ENCODE measurements around the gene GALNT16.
"Not testable (repeated sequence)": the region's sequence is repeated elsewhere in the genome, so short reads cannot be mapped to it uniquely, and the experiment has no call there.

GALNT16 gene

DNA sequence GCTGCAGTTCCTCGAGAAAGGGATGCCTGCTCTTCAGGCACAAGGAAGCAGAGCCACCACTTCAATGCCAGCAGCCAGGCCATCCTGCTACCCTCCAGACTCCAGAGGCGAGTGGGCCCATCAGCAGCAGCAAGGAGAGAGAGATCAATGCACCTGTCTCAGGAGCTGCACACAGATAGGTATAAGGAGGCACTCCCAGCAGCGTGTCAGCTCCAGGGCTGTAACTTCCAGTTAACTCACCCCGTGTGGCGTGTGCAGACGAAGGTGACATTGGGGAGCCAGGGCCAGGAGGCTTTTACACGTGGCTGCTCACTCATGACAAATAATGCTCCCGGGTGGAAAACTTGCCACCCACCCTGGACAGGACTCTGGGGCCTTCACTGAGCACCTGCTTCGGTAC, 24.2 kb downstream of the GALNT16 start:
- Mint-ChIP-seq H3K4me1 (no peaks in the 10 kb centered on the region), H3K36me3 (no peaks in the 10 kb centered on the region), H3K4me3 (no peak overlapping the region), H3K27ac (no peak overlapping the region), H3K9me3 (no peaks in the 10 kb centered on the region), H3K27me3 (peaks cover 17% of the 10 kb centered on the region)
- peak; percentile 14 for DNase-seq
- CTCF ChIA-PET: no interaction called here

DNA sequence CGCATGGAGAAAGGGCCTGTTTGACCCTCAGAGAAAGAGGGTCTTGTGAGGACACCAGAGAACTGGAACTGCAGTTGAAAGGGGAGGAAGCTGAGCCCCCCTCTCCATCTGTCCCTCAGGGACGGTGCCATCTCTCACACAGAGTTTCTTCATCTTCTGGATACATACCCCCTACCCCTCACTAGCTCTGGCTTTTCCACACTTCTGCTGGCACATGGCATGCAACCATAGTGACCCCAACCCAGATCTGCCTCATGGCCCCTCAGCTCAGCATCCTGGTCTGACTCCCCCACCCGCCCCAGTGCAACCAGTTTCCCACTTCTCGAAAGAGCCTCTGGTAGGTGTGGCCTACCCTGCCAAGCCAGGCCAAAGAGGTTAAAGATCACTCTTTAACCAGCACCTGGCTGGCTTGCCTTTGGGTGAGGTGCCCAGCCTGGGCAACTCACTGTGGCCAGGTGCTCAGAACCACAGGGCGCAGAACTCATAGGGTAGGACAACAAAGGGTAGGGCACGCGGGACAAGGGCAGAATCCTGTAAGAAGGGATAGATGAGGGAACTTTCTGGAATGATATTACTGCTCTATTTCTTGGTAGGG, 25.8 kb downstream of the GALNT16 start:
- DNase-seq: peak; percentile 15
- Mint-ChIP-seq H3K4me3 (no peak overlapping the region), H3K27me3 (peaks cover 17% of the 10 kb centered on the region), H3K27ac (no peak overlapping the region), H3K4me1 (no peaks in the 10 kb centered on the region), H3K9me3 (no peaks in the 10 kb centered on the region), H3K36me3 (no peaks in the 10 kb centered on the region)
- CTCF ChIA-PET: no interaction called here

DNA sequence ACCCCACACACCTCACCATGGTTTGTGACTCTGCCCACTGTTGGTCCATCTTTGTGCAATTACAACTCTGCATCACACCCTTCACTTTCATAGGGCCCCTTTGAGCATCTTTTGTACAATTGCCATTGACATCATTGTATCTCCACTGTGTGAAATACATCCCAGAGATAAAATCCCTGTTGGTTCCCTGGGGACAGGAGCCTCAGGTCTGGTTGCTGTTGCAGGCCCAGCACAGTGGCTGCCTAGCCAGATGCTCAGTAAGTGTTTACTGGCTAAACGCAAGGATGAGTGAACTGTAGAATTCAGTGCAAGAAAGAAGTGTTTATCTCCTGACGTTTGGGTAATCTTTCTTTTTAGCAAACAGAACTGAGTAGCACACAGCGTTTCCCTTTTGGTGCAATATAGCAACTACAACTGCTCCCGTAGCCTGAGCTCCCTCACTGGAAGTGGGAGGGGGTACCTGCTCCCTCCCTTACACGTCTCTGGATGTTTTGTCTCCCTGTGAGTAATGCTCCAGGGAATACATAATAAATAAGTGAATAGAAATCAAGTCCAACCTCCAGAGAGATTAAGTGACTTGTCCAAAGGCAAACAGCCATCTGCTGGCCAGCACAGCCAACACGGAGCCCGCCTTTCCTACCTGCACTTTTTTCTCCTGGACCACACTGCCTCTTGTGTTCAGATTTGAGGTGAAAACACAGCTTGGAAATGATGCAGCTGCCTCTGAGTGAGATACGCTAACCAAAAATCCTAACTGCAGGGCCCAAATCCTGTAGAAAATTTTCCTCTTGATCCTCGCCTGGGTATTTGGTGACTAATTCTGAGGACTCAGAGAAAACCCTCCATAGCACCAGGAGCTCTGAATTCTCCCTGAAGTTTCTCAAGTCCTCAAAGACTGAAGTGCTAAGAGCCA, 27.4 kb downstream of the GALNT16 start:
- H3K9me3 Mint-ChIP-seq: no peaks in the 10 kb centered on the region
- H3K36me3 Mint-ChIP-seq: no peaks in the 10 kb centered on the region

DNA sequence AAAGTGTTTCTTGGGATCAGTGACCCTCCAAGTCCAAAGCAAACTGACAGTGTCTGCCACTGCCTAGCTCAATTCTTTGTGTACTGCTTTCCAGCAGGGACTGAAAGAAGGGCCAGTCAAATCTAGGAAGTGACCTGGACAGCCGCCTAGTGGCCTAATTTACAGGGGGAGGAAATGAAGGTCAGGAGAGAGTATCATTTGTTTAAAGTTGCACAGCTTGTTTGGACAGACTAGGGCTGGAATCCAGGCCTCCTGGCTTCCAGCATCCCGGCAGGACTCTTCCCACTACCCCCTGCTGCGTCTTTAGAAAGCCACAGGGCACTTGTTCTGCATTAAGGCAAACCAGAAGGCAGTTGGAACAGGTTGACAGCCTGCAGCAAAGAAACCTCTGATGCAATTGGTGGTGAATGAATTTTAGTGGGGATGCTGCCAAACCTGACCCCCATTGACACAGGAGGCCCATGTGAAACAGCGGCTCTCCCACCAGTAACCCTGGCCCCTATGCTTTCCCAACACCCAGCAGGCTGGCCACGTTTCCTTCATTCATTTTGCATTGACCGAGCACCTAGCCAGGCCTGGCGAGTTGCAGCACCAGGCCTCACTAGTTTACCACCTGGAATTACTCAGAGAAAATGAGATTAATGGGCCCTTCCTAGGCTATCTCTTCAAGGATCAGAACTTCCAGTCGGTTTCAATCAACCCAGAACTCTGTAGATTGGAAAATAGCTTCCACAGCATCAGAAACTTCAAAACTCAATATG, 28.2 kb downstream of the GALNT16 start:
- H3K27me3 Mint-ChIP-seq: peaks cover 18% of the 10 kb centered on the region
- no peaks in the 10 kb centered on the region for H3K36me3 Mint-ChIP-seq
- DNase-seq: peak; percentile 11
- H3K4me1 Mint-ChIP-seq: no peaks in the 10 kb centered on the region
- no peaks in the 10 kb centered on the region for H3K9me3 Mint-ChIP-seq
- CTCF ChIA-PET: interaction anchor here (0.6 kb wide), 1 partner anchor 85 kb away, joined by 3 read pairs; no protein-coding TSS in a partner anchor
- H3K27ac Mint-ChIP-seq: no peak overlapping the region
- H3K4me3 Mint-ChIP-seq: no peak overlapping the region

More for the DNA sequence above, 27.4 kb downstream of the GALNT16 start:
- Mint-ChIP-seq H3K27me3 (peaks cover 15% of the 10 kb centered on the region), H3K4me3 (no peak overlapping the region), H3K4me1 (no peaks in the 10 kb centered on the region), H3K27ac (no peak overlapping the region)
- CTCF ChIA-PET: no interaction called here
- DNase-seq: peak; percentile 9

DNA sequence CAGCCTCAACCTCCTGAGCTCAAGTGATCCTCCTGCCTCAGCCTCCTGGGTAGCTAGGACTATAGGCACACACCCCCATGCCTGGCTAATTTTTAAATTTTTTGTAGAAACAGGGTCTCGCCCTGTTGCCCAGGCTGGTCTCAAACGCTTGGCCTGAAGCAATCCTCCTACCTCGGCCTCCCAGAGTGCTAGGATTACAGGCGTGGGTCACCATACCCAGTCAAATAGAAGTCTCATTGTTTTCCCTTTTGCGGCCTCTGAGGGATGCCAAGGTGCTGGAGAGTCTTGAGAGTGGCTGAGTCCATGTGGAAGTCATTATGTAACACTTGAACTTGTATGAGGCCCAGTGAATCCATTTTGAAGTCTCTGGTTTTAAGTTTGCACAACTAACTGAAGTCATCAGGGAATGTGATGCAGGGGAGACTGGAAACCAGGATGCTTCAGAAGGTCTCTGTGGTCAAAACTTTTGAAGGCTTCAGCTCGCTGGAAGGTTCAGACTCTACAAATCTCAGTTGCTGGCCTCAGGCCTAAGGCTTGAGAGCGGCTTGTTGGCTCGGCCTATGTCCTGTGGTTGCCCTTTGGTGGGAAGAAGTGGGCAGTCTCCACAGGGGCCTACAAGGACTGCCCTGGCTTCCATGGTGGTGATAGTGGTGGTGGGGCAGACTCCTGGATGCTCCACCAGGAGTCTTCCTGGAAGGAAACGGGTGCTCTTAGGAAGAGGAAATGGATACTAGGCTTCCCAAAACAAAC, 29.2 kb downstream of the GALNT16 start:
- Mint-ChIP-seq H3K27ac (no peak overlapping the region), H3K9me3 (no peaks in the 10 kb centered on the region), H3K36me3 (no peaks in the 10 kb centered on the region), H3K27me3 (peaks cover 18% of the 10 kb centered on the region), H3K4me3 (no peak overlapping the region), H3K4me1 (no peaks in the 10 kb centered on the region)
- peak; percentile 10 for DNase-seq
- CTCF ChIA-PET: no interaction called here

DNA sequence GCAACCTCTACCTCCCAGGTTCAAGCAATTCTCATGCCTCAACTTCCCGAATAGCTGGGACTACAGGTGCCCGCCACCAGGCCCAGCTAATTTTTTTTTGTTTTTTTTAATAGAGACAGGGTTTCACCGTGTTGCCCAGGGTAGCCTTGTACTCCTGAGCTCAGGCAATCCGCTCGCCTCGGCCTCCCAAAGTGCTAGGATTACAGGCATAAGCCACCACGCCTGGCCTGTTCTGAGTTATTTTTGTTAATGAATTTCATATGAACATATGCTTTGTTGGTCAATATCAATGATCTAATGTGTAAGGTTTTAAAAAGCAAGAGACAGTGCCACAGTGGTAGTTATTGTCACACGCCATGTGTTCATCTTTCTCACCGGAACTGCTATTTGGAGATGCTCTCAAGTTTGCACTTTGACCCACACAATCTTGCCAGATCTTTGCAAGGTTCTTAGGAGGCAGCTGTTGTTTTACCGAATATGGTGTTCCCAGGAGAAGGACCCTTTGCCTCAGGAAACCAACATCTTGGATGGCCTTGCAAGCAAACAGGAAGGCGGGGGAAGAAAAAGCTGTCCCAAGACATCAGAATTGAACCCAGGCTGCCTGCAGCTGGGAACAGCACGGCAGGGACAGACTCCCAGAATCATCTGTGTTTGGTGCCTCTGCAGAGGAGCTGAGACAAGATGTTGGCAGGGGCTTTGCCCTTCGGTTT, 30.0 kb downstream of the GALNT16 start:
- no peak overlapping the region for H3K27ac Mint-ChIP-seq
- CTCF ChIA-PET: no interaction called here
- peak; percentile 0 for DNase-seq
- H3K36me3 Mint-ChIP-seq: no peaks in the 10 kb centered on the region
- H3K9me3 Mint-ChIP-seq: no peaks in the 10 kb centered on the region
- H3K27me3 Mint-ChIP-seq: peaks cover 18% of the 10 kb centered on the region
- H3K4me1 Mint-ChIP-seq: no peaks in the 10 kb centered on the region
- H3K4me3 Mint-ChIP-seq: no peak overlapping the region

DNA sequence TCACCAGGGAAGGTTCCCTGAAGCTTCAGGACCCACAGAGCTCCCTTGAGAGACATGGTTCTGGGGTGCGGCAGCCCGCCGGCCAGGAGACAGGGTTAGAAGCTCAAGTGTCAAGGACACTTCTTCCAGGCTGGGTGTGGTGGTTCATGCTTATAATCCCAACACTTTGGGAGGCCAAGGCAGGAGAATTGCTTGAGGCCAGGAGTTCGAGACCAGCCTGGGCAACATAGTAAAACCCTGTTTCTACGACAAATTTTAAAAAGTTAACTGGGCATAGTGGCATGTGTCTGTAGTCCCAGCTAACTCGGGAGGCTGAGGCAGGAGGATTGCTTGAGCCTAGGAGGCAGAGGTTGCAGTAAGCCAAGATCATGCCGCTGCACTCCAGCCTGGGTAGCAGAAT, 30.9 kb downstream of the GALNT16 start:
- H3K4me1 Mint-ChIP-seq, H3K36me3 Mint-ChIP-seq, H3K9me3 Mint-ChIP-seq, H3K4me3 Mint-ChIP-seq, H3K27ac Mint-ChIP-seq: not testable (repeated sequence)
- CTCF ChIA-PET: interaction anchor here (1.2 kb wide), 1 partner anchor 161 kb away, joined by 3 read pairs; no protein-coding TSS in a partner anchor
- DNase-seq: peak; percentile 1
- peaks cover 15% of the 10 kb centered on the region for H3K27me3 Mint-ChIP-seq

DNA sequence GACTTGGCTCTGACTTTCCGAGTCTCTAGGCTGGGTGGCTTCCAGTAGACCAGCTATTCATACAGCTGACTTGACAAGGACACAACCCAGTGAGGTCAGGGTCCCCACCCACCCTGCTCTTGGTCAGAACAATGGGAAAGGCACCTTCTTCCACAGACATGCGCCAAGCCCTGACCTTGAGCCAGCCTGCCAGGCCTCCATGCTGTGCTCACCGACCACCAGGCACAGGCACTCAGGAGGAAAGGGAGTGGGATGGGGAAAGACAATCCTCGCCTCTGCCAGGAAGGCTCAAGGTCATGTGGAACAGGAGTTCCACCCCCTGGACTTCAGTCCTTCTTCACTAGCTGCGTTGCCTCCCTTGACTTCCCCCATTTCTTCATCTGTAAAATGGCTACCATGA, 31.4 kb downstream of the GALNT16 start:
- no peaks in the 10 kb centered on the region for H3K9me3 Mint-ChIP-seq
- H3K27me3 Mint-ChIP-seq: peaks cover 18% of the 10 kb centered on the region
- no peaks in the 10 kb centered on the region for H3K36me3 Mint-ChIP-seq
- no peaks in the 10 kb centered on the region for H3K4me1 Mint-ChIP-seq
- CTCF ChIA-PET: interaction anchor here (1.2 kb wide), 1 partner anchor 162 kb away, joined by 3 read pairs; no protein-coding TSS in a partner anchor
- no peak overlapping the region for H3K27ac Mint-ChIP-seq
- no peak for DNase-seq
- no peak overlapping the region for H3K4me3 Mint-ChIP-seq

DNA sequence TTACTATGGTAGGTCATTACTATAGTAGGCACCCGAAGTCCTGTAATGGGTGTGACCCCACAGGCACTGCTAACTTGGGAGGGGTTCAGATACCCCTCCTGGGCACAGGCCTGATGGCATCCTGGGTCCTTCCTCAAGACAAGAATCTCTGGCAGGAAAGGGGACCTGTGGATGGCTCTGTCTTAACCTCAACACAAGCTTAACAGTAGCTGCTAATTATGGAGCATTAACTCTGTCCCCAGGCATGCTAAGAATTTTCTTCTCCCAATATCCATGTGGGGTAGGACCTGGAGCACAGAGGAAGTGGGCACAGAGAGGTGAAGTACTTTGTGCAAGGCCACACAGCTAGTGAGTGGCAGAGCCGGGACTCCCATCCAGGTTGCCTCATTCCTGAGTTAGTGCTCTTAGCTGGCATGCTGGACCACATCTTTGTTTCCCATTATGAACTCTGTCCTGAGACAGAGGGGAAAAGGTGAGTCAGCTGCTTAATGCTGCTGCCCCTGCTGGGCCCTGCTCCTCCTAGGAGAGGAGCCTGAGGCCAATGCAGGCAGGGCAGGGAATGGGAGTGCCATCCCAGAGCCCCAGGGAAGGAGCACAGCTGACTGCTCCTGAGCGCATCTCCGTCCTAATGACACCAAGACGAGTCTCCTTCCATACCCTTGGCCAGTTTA, 32.1 kb downstream of the GALNT16 start:
- DNase-seq: peak; percentile 4
- H3K9me3 Mint-ChIP-seq: no peaks in the 10 kb centered on the region
- no peak overlapping the region for H3K4me3 Mint-ChIP-seq
- no peak overlapping the region for H3K27ac Mint-ChIP-seq
- H3K27me3 Mint-ChIP-seq: peaks cover 15% of the 10 kb centered on the region
- H3K4me1 Mint-ChIP-seq: no peaks in the 10 kb centered on the region
- CTCF ChIA-PET: interaction anchor here (1.2 kb wide), 1 partner anchor 162 kb away, joined by 3 read pairs; no protein-coding TSS in a partner anchor
- no peaks in the 10 kb centered on the region for H3K36me3 Mint-ChIP-seq

DNA sequence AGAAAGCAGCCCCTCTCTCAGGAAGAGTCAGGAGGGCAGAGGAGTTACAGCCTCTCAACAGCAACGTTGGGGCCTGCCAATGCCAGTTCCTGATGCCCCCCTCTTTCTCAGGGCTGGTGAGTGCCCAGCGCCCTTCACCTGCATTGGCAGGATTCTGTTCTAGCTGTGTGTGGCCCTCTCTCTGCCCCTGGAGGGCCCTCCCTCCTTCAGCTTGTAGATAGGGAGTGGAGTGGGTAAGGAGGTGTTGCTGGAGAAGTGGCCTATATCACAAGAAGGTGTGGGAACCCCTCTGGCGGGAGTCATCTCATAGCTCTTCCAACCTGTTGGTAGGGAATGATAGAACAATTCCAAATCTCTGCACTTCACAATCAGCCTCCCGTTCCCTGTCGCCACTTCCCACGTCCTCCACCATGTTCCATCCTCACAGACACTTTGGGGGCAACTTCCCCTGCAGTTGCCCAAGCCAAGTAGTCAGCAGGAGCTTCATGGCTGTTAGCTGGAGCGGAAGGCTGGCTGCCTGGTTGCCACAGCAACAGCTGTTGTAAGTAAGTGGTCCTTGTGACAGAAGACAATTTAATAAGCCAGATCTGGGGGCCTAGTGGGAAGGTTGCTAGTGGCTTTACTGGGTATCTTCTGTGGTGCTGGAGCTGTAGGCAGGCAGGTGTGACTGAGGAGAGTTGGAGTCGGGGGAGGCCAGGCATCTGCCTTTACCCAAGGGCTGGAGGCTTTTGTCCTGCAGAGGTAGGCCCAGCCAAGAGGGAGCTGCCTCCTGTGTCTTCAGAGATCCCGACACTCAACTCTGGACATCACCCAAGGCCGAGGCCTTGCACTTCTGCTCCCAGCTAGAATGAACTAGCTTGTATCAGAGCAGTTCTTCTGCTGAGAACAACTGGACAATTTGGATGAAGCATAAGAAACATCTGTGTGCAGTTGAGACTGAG, 38.4 kb downstream of the GALNT16 start:
- CTCF ChIA-PET: interaction anchor here (0.7 kb wide), 1 partner anchor 169 kb away, joined by 3 read pairs; no protein-coding TSS in a partner anchor
- H3K4me1 Mint-ChIP-seq: no peaks in the 10 kb centered on the region
- peaks cover 47% of the 10 kb centered on the region for H3K27me3 Mint-ChIP-seq
- no peak overlapping the region for H3K4me3 Mint-ChIP-seq
- no peaks in the 10 kb centered on the region for H3K36me3 Mint-ChIP-seq
- H3K9me3 Mint-ChIP-seq: no peaks in the 10 kb centered on the region
- no peak overlapping the region for H3K27ac Mint-ChIP-seq
- DNase-seq: peak; percentile 3

DNA sequence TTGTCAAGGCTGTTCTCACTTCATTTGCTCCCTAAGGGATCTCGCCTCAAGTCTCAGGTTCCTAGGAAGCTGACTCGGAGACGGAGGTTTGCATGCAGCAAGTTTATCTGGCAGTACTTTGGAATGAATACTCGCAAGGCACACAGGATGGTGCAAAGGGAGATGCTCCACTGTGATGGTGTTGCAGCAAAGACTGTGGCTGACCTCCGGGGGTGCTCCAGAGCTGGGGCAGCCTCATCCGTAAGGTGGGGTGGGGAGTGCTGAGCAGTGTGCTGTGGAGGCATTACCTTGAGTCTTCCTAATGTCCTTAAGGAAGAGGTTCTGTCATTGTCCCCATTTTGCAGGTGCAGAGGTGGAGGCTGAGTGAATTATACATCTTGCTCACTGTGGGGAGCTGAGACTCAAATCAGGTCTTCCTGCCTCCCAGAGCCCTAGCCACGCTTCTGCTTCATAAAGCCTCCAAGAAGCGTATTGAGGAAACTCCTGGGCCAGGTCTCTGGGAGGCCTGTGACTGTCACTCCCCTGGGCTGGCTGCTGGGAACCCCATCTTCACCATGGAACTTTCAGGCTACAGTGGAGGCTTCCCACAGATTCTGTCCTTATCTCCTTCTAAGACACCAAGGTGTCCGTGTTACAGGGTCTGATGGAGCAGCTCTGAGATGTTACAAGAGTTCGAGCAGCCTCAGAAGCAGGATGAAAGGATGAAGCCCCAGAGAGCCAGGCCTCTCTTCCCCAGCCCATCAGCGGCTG, 39.5 kb downstream of the GALNT16 start:
- H3K9me3 Mint-ChIP-seq: no peaks in the 10 kb centered on the region
- H3K4me1 Mint-ChIP-seq: no peaks in the 10 kb centered on the region
- CTCF ChIA-PET: no interaction called here
- H3K4me3 Mint-ChIP-seq: no peak overlapping the region
- DNase-seq: peak; percentile 19
- H3K27me3 Mint-ChIP-seq: peaks cover 47% of the 10 kb centered on the region
- no peaks in the 10 kb centered on the region for H3K36me3 Mint-ChIP-seq
- no peak overlapping the region for H3K27ac Mint-ChIP-seq

All from activated naive CD4-positive, alpha-beta T cell treated with anti-CD3 and anti-CD28 coated beads, Interleukin-2, amount 10 ng/mL, durations not matched to agents 7 days and 5 days (primary cell).